Activated CD4-positive, alpha-beta T cell treated with anti-CD3 and anti-CD28 coated beads, Interleukin-2, amount 10 ng/mL, durations not matched to agents 24 days and 14 days (primary cell): ENCODE data around the gene SLU7. TPM values are rescaled to one million over a fixed set of nuclear protein-coding genes. Genes with fewer than 3 reads are reported as not detected.

Source experiments
- DNase-seq: peaks from one replicate; pipeline ENCODE4 v3.0.0; 2022
- H3K27ac Mint-ChIP-seq: one replicate; pipeline ENCODE4 v1.8.0; 2022; ENCODE audit warnings: mild to moderate bottlenecking, mixed read lengths
- H3K27me3 Mint-ChIP-seq: one replicate; pipeline ENCODE4 v1.8.0; 2022; ENCODE audit warnings: mixed read lengths
- H3K36me3 Mint-ChIP-seq: one replicate; pipeline ENCODE4 v1.8.0; 2022; ENCODE audit warnings: low read depth, mild to moderate bottlenecking, mixed read lengths
- H3K4me1 Mint-ChIP-seq: one replicate; pipeline ENCODE4 v1.8.0; 2021; ENCODE audit warnings: mixed read lengths
- H3K4me3 Mint-ChIP-seq: one replicate; pipeline ENCODE4 v1.8.0; 2022; ENCODE audit warnings: mild to moderate bottlenecking, moderate library complexity, mixed read lengths
- H3K9me3 Mint-ChIP-seq: one replicate; pipeline ENCODE4 v1.8.0; 2021; ENCODE audit warnings: mixed read lengths
- intact Hi-C: fragments of 100-400 bp; cut with micrococcal nuclease; formaldehyde crosslinking; loops from one replicate; pipeline ENCODE4 v1.15.1; 2023
- total RNA-seq: library from RNA; stranded (reverse); gene quantifications from 2 replicates; pipeline ENCODE4 v1.2.3, GENCODE V29; 2022

Gene SLU7
- total RNA-seq, 1 donor from 2014 or later: 39.8 TPM

- Mint-ChIP-seq H3K27me3 (peaks cover 34% of the 10 kb centered on the region), H3K27ac (no peak overlapping the region), H3K4me3 (no peak overlapping the region), H3K36me3 (no peaks in the 10 kb centered on the region), H3K4me1 (no peaks in the 10 kb centered on the region), H3K9me3 (no peaks in the 10 kb centered on the region)
- intact Hi-C loops: no loop called here
- DNase-seq: no peak
Observed at GRCh38 chr5:160382346-160382745, 36.5 kb downstream of the SLU7 start.

GRCh38 chr5:160380041-160380440, 38.8 kb downstream of the SLU7 start:
- no peaks in the 10 kb centered on the region for H3K36me3 Mint-ChIP-seq
- no peak overlapping the region for H3K4me3 Mint-ChIP-seq
- no peak overlapping the region for H3K27ac Mint-ChIP-seq
- H3K27me3 Mint-ChIP-seq: peaks cover 42% of the 10 kb centered on the region
- H3K4me1 Mint-ChIP-seq: no peaks in the 10 kb centered on the region
- H3K9me3 Mint-ChIP-seq: no peaks in the 10 kb centered on the region
- intact Hi-C loops: no loop called here
- no peak for DNase-seq

GRCh38 chr5:160379511-160379910, 39.4 kb downstream of the SLU7 start:
- DNase-seq: no peak
- peaks cover 46% of the 10 kb centered on the region for H3K27me3 Mint-ChIP-seq
- H3K36me3 Mint-ChIP-seq: no peaks in the 10 kb centered on the region
- no peaks in the 10 kb centered on the region for H3K4me1 Mint-ChIP-seq
- H3K9me3 Mint-ChIP-seq: no peaks in the 10 kb centered on the region
- no peak overlapping the region for H3K4me3 Mint-ChIP-seq
- intact Hi-C loops: no loop called here
- no peak overlapping the region for H3K27ac Mint-ChIP-seq

DNA sequence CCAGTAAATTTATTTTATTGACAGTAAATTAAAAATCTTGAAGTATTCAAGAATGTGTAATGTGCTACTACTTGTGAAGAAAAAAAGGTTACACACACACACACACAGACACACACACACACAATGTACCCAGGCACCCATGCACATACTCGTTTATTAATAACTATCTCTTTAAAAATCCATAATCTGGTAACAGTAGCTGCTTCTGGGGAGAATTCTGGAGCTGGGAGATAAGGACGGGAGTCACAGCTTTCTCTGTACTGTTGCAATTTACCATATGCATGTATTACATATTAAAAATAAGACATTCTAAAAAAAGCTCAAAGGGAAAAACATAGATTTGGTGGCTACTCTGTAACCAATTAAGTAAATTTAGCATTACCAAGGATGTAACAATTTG, 40.6 kb downstream of the SLU7 start:
- H3K27me3 Mint-ChIP-seq: peaks cover 51% of the 10 kb centered on the region
- H3K9me3 Mint-ChIP-seq: no peaks in the 10 kb centered on the region
- H3K27ac Mint-ChIP-seq: no peak overlapping the region
- intact Hi-C loops: no loop called here
- H3K4me1 Mint-ChIP-seq: no peaks in the 10 kb centered on the region
- DNase-seq: no peak
- no peak overlapping the region for H3K4me3 Mint-ChIP-seq
- H3K36me3 Mint-ChIP-seq: no peaks in the 10 kb centered on the region

DNA sequence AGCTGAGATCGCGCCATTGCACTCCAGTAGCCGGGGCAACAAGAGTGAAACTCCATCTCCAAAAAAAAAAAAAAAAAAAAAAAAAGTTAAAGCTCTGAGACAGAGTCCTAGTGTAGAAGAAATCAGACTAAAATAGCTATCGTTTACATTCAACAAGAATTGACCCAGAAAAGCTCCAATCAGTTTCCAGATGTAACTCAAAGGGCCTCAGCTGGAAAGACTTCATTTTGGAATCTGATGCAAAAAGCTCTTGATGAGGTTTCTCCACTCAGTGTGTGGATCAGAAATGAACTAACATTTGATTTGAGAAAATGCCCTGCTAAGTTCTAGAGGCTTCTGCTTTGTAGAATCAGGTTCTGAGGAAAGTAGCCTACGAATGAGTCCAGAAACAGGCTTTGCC, 41.2 kb downstream of the SLU7 start:
- no peak for DNase-seq
- no peaks in the 10 kb centered on the region for H3K9me3 Mint-ChIP-seq
- intact Hi-C loops: no loop called here
- peaks cover 53% of the 10 kb centered on the region for H3K27me3 Mint-ChIP-seq
- no peaks in the 10 kb centered on the region for H3K36me3 Mint-ChIP-seq
- no peaks in the 10 kb centered on the region for H3K4me1 Mint-ChIP-seq
- H3K27ac Mint-ChIP-seq: no peak overlapping the region
- H3K4me3 Mint-ChIP-seq: no peak overlapping the region

DNA sequence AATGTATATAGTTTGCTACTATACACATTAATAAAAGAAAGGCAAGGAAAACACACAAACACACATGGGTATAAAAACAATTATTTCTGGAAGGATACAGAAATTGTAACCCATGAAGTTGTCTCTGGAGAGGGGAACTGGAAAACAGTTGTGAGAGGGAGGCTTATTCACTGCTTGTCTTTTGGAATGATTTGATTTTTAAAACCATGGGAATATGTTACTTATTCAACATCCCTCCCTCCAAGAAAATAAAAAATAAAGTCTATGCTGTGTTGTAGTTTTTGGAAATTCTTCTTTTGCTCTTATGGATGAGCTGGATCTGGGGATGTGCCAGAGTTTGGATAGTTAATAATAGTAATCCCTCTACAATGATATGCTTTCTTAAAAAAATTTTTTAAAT, 42.5 kb downstream of the SLU7 start:
- Mint-ChIP-seq H3K27me3 (peaks cover 53% of the 10 kb centered on the region), H3K36me3 (no peaks in the 10 kb centered on the region), H3K27ac (no peak overlapping the region), H3K4me1 (no peaks in the 10 kb centered on the region), H3K9me3 (no peaks in the 10 kb centered on the region), H3K4me3 (no peak overlapping the region)
- intact Hi-C loops: no loop called here
- no peak for DNase-seq

GRCh38 chr5:160375701-160376100, 43.2 kb downstream of the SLU7 start:
- no peak overlapping the region for H3K27ac Mint-ChIP-seq
- no peak overlapping the region for H3K4me3 Mint-ChIP-seq
- H3K9me3 Mint-ChIP-seq: no peaks in the 10 kb centered on the region
- peaks cover 3% of the 10 kb centered on the region for H3K4me1 Mint-ChIP-seq
- H3K36me3 Mint-ChIP-seq: no peaks in the 10 kb centered on the region
- no peak for DNase-seq
- H3K27me3 Mint-ChIP-seq: peaks cover 56% of the 10 kb centered on the region
- intact Hi-C loops: no loop called here

DNA sequence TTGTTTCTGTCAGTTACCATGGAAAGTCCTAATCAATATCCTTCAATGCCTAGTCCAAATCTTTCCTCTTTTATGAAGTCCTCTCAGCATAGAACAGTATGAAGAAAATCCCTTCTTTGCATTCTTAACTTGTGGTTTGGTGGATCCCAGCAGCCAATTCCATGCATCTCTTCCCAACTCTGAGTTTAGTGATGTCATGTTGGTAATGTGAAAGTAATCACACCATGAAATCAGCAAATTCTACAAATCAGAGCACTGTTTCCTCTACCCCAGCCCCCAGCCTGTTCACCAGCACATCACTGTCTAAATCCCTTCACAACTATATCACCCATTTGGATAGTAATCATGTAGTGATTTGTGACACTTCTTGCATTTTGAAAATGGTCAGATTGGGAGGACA, 43.7 kb downstream of the SLU7 start:
- DNase-seq: no peak
- peaks cover 58% of the 10 kb centered on the region for H3K27me3 Mint-ChIP-seq
- no peak overlapping the region for H3K4me3 Mint-ChIP-seq
- intact Hi-C loops: no loop called here
- no peaks in the 10 kb centered on the region for H3K9me3 Mint-ChIP-seq
- peaks cover 5% of the 10 kb centered on the region for H3K4me1 Mint-ChIP-seq
- no peak overlapping the region for H3K27ac Mint-ChIP-seq
- H3K36me3 Mint-ChIP-seq: no peaks in the 10 kb centered on the region

DNA sequence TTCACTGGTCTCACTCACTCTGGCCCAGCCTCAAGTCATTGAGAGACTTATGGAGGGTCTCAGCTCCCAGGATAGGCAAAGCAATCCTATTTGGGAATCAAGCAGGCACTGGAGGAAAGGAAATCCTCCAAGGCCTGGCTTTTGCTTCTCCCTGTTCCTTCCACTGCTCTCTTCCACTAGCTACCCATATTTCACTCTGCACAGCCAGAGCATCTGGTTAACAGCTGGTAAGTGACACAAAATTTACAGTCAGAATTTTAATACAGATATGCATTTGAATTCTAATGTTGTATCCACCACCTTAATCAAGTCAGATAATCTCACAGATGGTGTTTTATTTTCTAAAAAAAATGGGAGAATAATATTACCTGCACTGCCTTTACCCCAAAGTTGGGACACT, 47.6 kb downstream of the SLU7 start:
- no peak for DNase-seq
- Mint-ChIP-seq H3K4me1 (peaks cover 5% of the 10 kb centered on the region), H3K36me3 (no peaks in the 10 kb centered on the region), H3K4me3 (peak overlapping the region; percentile 22), H3K9me3 (no peaks in the 10 kb centered on the region), H3K27ac (no peak overlapping the region), H3K27me3 (peaks cover 75% of the 10 kb centered on the region)
- intact Hi-C loops: no loop called here

- Mint-ChIP-seq H3K27me3 (peaks cover 72% of the 10 kb centered on the region), H3K4me3 (peak overlapping the region; percentile 22), H3K4me1 (peaks cover 5% of the 10 kb centered on the region), H3K27ac (no peak overlapping the region), H3K36me3 (no peaks in the 10 kb centered on the region), H3K9me3 (no peaks in the 10 kb centered on the region)
- DNase-seq: no peak
- intact Hi-C loops: no loop called here
Observed at GRCh38 chr5:160370713-160371034, 48.2 kb downstream of the SLU7 start.

DNA sequence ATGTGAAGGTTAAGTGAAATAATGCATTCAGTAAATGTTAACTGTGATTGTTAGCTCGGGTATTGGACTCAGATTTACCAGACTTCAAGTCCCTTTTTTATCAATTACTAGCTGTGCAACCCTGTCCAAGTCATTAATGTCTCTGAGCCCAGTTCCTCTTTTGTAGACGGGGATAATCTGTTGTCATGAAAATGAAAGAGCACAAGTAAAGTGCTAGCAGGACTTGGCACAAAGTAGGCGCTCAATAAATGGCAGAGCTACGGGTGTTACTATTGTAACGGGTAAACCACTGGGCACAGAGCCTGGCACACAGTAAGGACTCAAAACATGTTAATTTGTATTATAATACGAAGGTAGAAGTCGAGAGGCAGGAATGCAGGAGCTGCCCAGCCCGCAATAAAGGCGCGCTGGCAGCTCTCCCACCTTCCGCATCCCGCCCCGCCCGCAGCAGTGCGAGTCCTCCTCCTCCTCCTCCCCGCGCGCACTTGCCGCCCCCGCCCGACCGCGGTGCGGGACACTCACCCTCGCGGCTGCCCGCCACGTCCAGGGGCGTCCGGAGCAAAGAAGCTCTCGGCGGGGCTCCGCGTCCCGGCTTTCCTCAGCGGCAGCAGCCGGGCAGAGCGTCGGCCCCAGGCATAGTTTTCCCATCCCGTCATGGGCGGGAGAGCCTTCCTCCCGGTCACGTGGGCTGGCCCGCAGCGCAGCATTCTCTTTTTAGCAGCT, 48.7 kb downstream of the SLU7 start, which contains the start of gene C1QTNF2:
Gene C1QTNF2, minus strand, starts transcription at position 637 of the 723 bp plus-strand sequence. CDS start 15,615 bp downstream, outside the sequence.
- no peak within 1 kb of the TSS for H3K27ac Mint-ChIP-seq
- peaks cover 70% of the 10 kb centered on the region for H3K27me3 Mint-ChIP-seq
- H3K9me3 Mint-ChIP-seq: no peaks in the 10 kb centered on the region
- peaks cover 5% of the 10 kb centered on the region for H3K4me1 Mint-ChIP-seq
- peak; percentile 59 for DNase-seq
- no peaks in the 10 kb centered on the region for H3K36me3 Mint-ChIP-seq
- peak within 1 kb of the TSS; percentile 48 for H3K4me3 Mint-ChIP-seq
- intact Hi-C loops: no loop called here

- no peak for DNase-seq
- H3K9me3 Mint-ChIP-seq: no peaks in the 10 kb centered on the region
- peaks cover 54% of the 10 kb centered on the region for H3K27me3 Mint-ChIP-seq
- H3K4me3 Mint-ChIP-seq: no peak overlapping the region
- intact Hi-C loops: no loop called here
- peaks cover 5% of the 10 kb centered on the region for H3K4me1 Mint-ChIP-seq
- H3K36me3 Mint-ChIP-seq: no peaks in the 10 kb centered on the region
- no peak overlapping the region for H3K27ac Mint-ChIP-seq
Observed at GRCh38 chr5:160367885-160368284, 51.0 kb downstream of the SLU7 start.

GRCh38 chr5:160367261-160367660, 51.6 kb downstream of the SLU7 start:
- no peak overlapping the region for H3K27ac Mint-ChIP-seq
- intact Hi-C loops: no loop called here
- no peaks in the 10 kb centered on the region for H3K36me3 Mint-ChIP-seq
- DNase-seq: no peak
- no peak overlapping the region for H3K4me3 Mint-ChIP-seq
- H3K27me3 Mint-ChIP-seq: peaks cover 48% of the 10 kb centered on the region
- peaks cover 5% of the 10 kb centered on the region for H3K4me1 Mint-ChIP-seq
- no peaks in the 10 kb centered on the region for H3K9me3 Mint-ChIP-seq

DNA sequence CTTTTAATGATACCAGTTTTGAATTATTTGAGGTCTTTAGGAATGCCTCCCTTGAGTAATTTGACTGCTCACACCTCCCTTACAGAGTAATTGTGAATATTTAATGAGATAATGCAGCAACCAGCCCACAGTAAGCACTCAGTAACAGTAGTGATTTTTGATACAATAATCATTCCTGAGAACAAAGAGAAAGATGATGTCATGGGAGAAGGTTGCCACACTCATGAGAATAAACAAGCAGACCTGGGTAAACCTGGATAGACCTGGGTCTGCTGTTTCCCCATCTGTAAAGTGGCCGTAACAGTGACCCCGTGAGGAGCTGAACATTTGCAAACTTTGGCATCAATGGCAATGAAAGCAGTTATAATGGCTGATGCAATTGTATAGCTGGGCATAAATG, 52.7 kb downstream of the SLU7 start:
- no peak for DNase-seq
- H3K27ac Mint-ChIP-seq: no peak overlapping the region
- H3K9me3 Mint-ChIP-seq: no peaks in the 10 kb centered on the region
- H3K4me1 Mint-ChIP-seq: peaks cover 5% of the 10 kb centered on the region
- peaks cover 40% of the 10 kb centered on the region for H3K27me3 Mint-ChIP-seq
- H3K36me3 Mint-ChIP-seq: no peaks in the 10 kb centered on the region
- intact Hi-C loops: no loop called here
- H3K4me3 Mint-ChIP-seq: no peak overlapping the region
